Caco-2 (cell line): Measurements from ENCODE around the gene C16orf96. TPM values are rescaled to one million over a fixed set of nuclear protein-coding genes. Genes with fewer than 3 reads are reported as not detected.

Source experiments
- BruUV-seq: library from RNA; stranded (reverse); fragments of 400-500 nt; replicated peaks from 2 replicates; lab custom pipeline; 2021; lab: Mats Ljungman, UMichigan
- CTCF ChIA-PET: fragments of 300-600 bp; sonication (Branson Sonifier 250); formaldehyde crosslinking; loops from one replicate; lab custom pipeline; 2022; ENCODE audit warnings: antibody characterized with exemption; lab: Charles Lee
- POLR2A ChIA-PET: fragments of 300-600 bp; sonication (Branson Sonifier 250); formaldehyde crosslinking; loops from one replicate; lab custom pipeline; 2022; ENCODE audit warnings: antibody characterized with exemption; lab: Charles Lee
- DNase-seq, 2 experiments: peaks; one replicate each; pipeline versions ENCODE4 v3.0.0 to v3.0.0-alpha.2; 2020 to 2022
- H3K27me3 ChIP-seq: replicated peaks from 2 replicates; pipeline ENCODE4 v1.6.0; 2011; ENCODE audit warnings: low read length; ENCODE audit not compliant: control insufficient read depth, insufficient read depth
- H3K36me3 ChIP-seq: 2 replicates; pipeline ENCODE4 v1.5.1; 2011; ENCODE audit warnings: low read length; ENCODE audit not compliant: control insufficient read depth, insufficient read depth
- H3K4me1 ChIP-seq: fragments of 250-450 bp; sonication (Bioruptor Pico); 2 replicates; pipeline ENCODE4 v1.5.1; 2020; ENCODE audit warnings: mild to moderate bottlenecking
- H3K4me3 ChIP-seq: 2 replicates; pipeline ENCODE4 v1.5.1; 2011; ENCODE audit warnings: low read depth, mild to moderate bottlenecking, control low read depth, low read length
- H3K9me3 ChIP-seq: fragments of 250-450 bp; sonication (Bioruptor Pico); 2 replicates; pipeline ENCODE4 v1.5.1; 2020; ENCODE audit warnings: mild to moderate bottlenecking, moderate library complexity
- H3K27ac Mint-ChIP-seq: one replicate; pipeline ENCODE4 v1.8.0; 2022; ENCODE audit warnings: mixed read lengths; ENCODE audit not compliant: unreplicated experiment
- H3K27me3 Mint-ChIP-seq: one replicate; pipeline ENCODE4 v1.8.0; 2022; ENCODE audit warnings: mixed read lengths; ENCODE audit not compliant: insufficient read depth, unreplicated experiment
- H3K36me3 Mint-ChIP-seq: one replicate; pipeline ENCODE4 v1.8.0; 2022; ENCODE audit warnings: mild to moderate bottlenecking, mixed read lengths; ENCODE audit not compliant: insufficient read depth, unreplicated experiment
- H3K4me1 Mint-ChIP-seq: one replicate; pipeline ENCODE4 v1.8.0; 2022; ENCODE audit warnings: low read depth, mixed read lengths; ENCODE audit not compliant: unreplicated experiment
- H3K4me3 Mint-ChIP-seq: one replicate; pipeline ENCODE4 v1.8.0; 2022; ENCODE audit warnings: mild to moderate bottlenecking, moderate library complexity, mixed read lengths; ENCODE audit not compliant: unreplicated experiment
- H3K9me3 Mint-ChIP-seq: one replicate; pipeline ENCODE4 v1.8.0; 2022; ENCODE audit warnings: mixed read lengths; ENCODE audit not compliant: unreplicated experiment
- intact Hi-C: fragments of 100-400 bp; cut with micrococcal nuclease; formaldehyde crosslinking; loops from one replicate; pipeline ENCODE4 v1.10.0; 2022; ENCODE audit not compliant: unreplicated experiment
- total RNA-seq: library from RNA; stranded (reverse); gene quantifications from 2 replicates; pipeline ENCODE4 v1.2.3, GENCODE V29; 2022
- TF ChIP-seq, protein P1 (sequence below), 2 experiments: fragments of 200-600 bp in 1 of 2; IDR thresholded peaks; 1 replicate in 1 of 2; 2 replicates in 1 of 2; pipeline versions ENCODE4 v1.5.1 to v1.8.0; 2011 to 2022; ENCODE audit warnings: antibody characterized with exemption in 1 of 2, control low read depth in 1 of 2, inconsistent platforms in 1 of 2, low read depth in 1 of 2, low read length in 1 of 2, mild to moderate bottlenecking in 1 of 2, moderate library complexity in 1 of 2; ENCODE audit not compliant: insufficient read depth in 1 of 2, severe bottlenecking in 1 of 2, unreplicated experiment in 1 of 2

Gene C16orf96
- total RNA-seq, 1 experiment from 2014 or later, result 0.11 TPM

DNA sequence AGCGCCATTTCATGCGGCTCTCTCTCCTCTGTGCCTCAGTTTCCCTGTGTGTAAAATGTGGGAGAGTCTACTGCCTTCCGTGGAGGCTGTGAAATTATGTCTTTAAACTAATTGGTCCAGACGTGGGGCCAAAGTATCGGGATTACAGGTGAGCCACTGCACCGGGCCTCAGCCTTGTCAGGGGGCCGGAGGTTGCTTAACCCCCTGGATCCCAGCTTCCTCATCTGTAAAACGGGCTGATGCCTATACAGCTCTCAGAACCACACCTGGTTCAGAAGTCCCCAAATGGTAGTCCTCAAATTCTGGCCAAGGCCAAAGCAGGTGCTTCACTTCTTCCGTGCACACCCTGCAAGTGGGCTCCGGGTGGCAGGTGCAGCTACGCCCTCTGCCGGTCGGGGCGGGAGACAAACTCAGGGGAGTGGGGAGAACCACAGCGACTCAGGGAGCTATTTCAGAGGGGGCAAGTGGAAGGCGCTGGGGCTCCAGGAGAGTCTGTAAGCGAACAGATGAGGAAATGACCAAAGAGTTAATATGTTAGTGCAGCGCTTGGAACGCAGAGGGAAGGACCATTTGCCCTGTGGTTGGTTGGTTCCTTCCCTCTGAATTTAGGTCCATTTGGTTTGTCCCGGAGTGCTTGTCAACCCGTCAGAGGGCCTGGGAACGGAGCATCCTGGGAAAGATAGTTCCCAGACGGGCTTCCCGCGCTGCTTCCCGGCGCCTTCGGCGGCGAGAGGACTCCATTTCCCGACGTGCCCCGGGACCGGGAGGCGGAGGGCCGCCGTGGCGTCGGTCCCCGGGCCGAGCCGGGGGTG, 68.1 kb downstream of the C16orf96 start, which contains the start of gene MGRN1:
Gene MGRN1, plus strand, starts transcription at position 812 of the 812 bp plus-strand sequence. CDS start 135 bp downstream, outside the sequence.
- H3K27ac Mint-ChIP-seq, result peak within 1 kb of the TSS; percentile 99
- Histone ChIP-seq H3K4me1 (peaks cover 6% of the 10 kb centered on the region; the same call in 1 of the 2 replicates), H3K4me3 (peak within 1 kb of the TSS; percentile 99), H3K9me3 (no peaks in the 10 kb centered on the region), H3K36me3 (no peaks in the 10 kb centered on the region; the same call in 1 of the 2 replicates), H3K27me3 (no peaks in the 10 kb centered on the region)
- H3K4me1 Mint-ChIP-seq, result peaks cover 8% of the 10 kb centered on the region
- intact Hi-C loops, result loop anchor here (1.0 to 2.0 kb wide), 3 partner anchors 8 to 39 kb away; no protein-coding TSS in a partner anchor
- BruUV-seq, result TSS peak; percentile 76
- ChIA-PET CTCF (interaction anchor here (0.5 to 2.8 kb wide), 11 partner anchors 8 to 110 kb away, joined by 3 to 13 read pairs (median 4); partner anchors contain the start of genes ANKS3, CDIP1 and DNAAF8), POLR2A (interaction anchor here (0.5 to 2.8 kb wide), 4 partner anchors 8 to 145 kb away, joined by 3 to 20 read pairs (median 3); partner anchors contain the start of genes ANKS3 and DNAAF8)
- peaks cover 24% of the 10 kb centered on the region for H3K36me3 Mint-ChIP-seq
- peak; percentile 95 for DNase-seq
- H3K9me3 Mint-ChIP-seq, result no peaks in the 10 kb centered on the region
- TF ChIP-seq, protein P1, sequence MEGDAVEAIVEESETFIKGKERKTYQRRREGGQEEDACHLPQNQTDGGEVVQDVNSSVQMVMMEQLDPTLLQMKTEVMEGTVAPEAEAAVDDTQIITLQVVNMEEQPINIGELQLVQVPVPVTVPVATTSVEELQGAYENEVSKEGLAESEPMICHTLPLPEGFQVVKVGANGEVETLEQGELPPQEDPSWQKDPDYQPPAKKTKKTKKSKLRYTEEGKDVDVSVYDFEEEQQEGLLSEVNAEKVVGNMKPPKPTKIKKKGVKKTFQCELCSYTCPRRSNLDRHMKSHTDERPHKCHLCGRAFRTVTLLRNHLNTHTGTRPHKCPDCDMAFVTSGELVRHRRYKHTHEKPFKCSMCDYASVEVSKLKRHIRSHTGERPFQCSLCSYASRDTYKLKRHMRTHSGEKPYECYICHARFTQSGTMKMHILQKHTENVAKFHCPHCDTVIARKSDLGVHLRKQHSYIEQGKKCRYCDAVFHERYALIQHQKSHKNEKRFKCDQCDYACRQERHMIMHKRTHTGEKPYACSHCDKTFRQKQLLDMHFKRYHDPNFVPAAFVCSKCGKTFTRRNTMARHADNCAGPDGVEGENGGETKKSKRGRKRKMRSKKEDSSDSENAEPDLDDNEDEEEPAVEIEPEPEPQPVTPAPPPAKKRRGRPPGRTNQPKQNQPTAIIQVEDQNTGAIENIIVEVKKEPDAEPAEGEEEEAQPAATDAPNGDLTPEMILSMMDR (IDR thresholded peaks at IDR 0.05; ENCODE audit: insufficient read depth in 1 of 2, low read depth in 1 of 2, low read length in 1 of 2, severe bottlenecking in 1 of 2, unreplicated experiment in 1 of 2), result peak; percentile 84 to 94
- peak within 1 kb of the TSS; percentile 84 for H3K4me3 Mint-ChIP-seq
- H3K27me3 Mint-ChIP-seq, result no peaks in the 10 kb centered on the region

DNA sequence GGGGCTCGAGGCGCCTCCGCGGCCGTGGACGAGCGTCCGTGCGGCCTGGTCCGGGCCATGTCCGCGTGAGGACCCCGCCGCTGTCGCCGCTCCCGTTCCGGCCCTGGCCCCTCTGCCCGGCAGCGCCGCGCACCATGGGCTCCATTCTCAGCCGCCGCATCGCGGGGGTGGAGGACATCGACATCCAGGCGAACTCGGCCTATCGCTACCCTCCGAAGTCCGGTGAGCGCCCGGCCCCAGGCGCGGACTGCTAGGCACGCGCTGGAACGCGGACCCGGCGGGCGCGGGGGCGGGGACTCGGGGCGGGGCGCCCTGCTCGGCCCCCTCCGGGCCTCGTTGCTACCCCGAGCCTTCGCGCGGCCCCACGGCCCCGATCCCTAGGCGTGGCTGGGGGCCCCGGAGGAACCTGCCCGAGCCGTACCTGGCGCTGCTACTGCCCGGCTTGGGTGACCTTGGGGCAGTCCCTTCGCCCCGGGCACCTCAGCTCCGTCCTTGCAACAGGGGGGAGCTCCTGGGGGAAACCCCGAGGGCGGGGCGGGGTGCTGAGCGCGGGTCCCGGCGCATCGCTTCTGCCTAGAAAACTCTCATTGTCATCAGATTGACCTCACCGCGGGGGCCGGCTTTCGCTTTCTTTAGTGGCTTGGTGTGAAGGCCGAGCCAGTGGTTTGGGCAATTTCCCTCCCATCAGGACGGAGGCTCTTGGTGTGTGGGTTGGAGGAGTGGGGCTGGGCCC, 68.9 kb downstream of the C16orf96 start:
- H3K4me3 ChIP-seq, result peak overlapping the region; percentile 99
- no peaks in the 10 kb centered on the region for H3K27me3 Mint-ChIP-seq
- H3K27me3 ChIP-seq, result no peaks in the 10 kb centered on the region
- peak overlapping the region; percentile 99 for H3K27ac Mint-ChIP-seq
- peaks cover 29% of the 10 kb centered on the region for H3K36me3 Mint-ChIP-seq
- peak overlapping the region; percentile 84 for H3K4me3 Mint-ChIP-seq
- intact Hi-C loops, result loop anchor here (1.0 to 2.0 kb wide), 3 partner anchors 9 to 40 kb away; no protein-coding TSS in a partner anchor
- no peaks in the 10 kb centered on the region for H3K9me3 ChIP-seq
- CTCF ChIA-PET, result interaction anchor here (0.5 to 2.8 kb wide), 11 partner anchors 9 to 109 kb away, joined by 3 to 13 read pairs (median 4); partner anchors contain the start of genes ANKS3, CDIP1 and DNAAF8
- no TSS peak for BruUV-seq
- peak; percentile 68 to 79 for DNase-seq
- TF ChIP-seq, protein P1 (IDR thresholded peaks at IDR 0.05; ENCODE audit: insufficient read depth in 1 of 2, low read depth in 1 of 2, low read length in 1 of 2, severe bottlenecking in 1 of 2, unreplicated experiment in 1 of 2), result no peak
- H3K36me3 ChIP-seq, result no peaks in the 10 kb centered on the region; the same call in 1 of the 2 replicates
- H3K9me3 Mint-ChIP-seq, result no peaks in the 10 kb centered on the region
- POLR2A ChIA-PET, result interaction anchor here (1.0 to 2.8 kb wide), 3 partner anchors 9 to 110 kb away, joined by 3 to 20 read pairs (median 3); partner anchors contain the start of genes ANKS3 and DNAAF8
- peaks cover 8% of the 10 kb centered on the region for H3K4me1 Mint-ChIP-seq
- H3K4me1 ChIP-seq, result peaks cover 5% of the 10 kb centered on the region; the same call in 1 of the 2 replicates
